Right lobe of liver (tissue), 4 donors: Measurements from ENCODE around the gene TEN1.

ENCODE experiments used
- POLR2A ChIP-seq: fragments of 450-650 bp; IDR thresholded peaks from one replicate; pipeline ENCODE4 v1.6.1; 2017; ENCODE audit warnings: antibody characterized with exemption, mild to moderate bottlenecking
- TF ChIP-seq, protein P1 (sequence below), 4 donors: fragments of 200-600 bp in 3 of 4; fragments of 450-650 bp in 1 of 4; IDR thresholded peaks; one replicate each; pipeline versions ENCODE4 v1.5.1 to v1.8.0; 2016 to 2022; ENCODE audit warnings: antibody characterized with exemption in 4 of 4, mild to moderate bottlenecking in 2 of 4
- donor health status: DM: no; HTN: no; CAD: no.
- donor health status: DM: no; HTN: no; CAD: no.
- donor health status: DM: no; HTN: yes; CAD: no.

DNA sequence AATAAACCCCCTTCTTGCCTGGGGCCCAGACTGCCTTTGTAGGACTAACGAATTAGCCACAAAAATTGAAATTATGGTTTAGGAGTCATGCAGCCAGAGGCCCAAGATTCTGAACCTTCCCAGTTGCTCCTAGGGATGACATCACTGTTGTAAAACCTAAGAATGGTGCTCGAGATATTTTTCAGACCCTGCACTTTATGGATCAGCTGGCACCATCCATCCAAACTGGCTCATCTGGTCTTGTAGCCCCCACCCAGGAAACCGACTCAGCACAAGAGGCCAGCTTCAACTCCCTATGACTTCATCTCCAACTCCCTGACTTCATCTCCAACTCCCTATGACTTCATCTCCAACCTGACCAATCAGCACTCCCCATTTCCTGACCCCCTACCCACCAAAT is 59.0 kb downstream of the TEN1 start:
- TF ChIP-seq, protein P1, sequence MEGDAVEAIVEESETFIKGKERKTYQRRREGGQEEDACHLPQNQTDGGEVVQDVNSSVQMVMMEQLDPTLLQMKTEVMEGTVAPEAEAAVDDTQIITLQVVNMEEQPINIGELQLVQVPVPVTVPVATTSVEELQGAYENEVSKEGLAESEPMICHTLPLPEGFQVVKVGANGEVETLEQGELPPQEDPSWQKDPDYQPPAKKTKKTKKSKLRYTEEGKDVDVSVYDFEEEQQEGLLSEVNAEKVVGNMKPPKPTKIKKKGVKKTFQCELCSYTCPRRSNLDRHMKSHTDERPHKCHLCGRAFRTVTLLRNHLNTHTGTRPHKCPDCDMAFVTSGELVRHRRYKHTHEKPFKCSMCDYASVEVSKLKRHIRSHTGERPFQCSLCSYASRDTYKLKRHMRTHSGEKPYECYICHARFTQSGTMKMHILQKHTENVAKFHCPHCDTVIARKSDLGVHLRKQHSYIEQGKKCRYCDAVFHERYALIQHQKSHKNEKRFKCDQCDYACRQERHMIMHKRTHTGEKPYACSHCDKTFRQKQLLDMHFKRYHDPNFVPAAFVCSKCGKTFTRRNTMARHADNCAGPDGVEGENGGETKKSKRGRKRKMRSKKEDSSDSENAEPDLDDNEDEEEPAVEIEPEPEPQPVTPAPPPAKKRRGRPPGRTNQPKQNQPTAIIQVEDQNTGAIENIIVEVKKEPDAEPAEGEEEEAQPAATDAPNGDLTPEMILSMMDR (IDR thresholded peaks at IDR 0.05), result no peak
- no peak for TF ChIP-seq POLR2A
